ENCODE measurements around the gene SRGAP1.

The SRGAP1 gene

DNA sequence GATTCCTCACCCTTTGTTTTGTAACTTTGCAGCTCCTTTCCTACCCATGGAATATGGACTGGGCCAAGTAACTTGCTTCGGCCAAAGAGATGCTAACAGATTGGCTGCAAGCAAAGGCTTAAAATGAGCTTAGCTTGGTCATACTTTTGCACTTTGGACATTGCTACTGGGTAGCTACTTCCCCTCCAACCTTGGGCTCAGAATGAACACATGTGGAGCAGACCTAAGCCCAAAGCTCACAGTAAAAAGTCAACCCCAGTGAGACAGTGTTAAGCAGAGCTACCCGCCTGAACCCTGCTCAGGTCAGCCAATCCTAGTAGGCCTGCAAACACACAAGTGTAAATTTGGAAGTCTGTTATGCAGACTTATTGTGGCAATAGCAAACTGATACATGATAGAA is 363.0 kb downstream of the SRGAP1 start:
- DNase-seq (ENCODE audit: low read depth) = no peak

Data from activated T-cell treated with anti-CD3 and anti-CD28 coated beads for 24 hours (primary cell).